K562 (cell line): ENCODE results near the gene RNF223. TPM values are rescaled to one million over a fixed set of nuclear protein-coding genes. Genes with fewer than 3 reads are reported as not detected.

Source experiments
- E2F1 ChIP-seq: sonication (generic); formaldehyde crosslinking; IDR thresholded peaks from 2 replicates; pipeline ENCODE4 v1.8.1; 2023; ENCODE audit warnings: mild to moderate bottlenecking, missing genetic modification reagents, moderate library complexity
- HINFP ChIP-seq: fragments of 450-650 bp; conservative IDR thresholded peaks from 2 replicates; pipeline ENCODE4 v1.6.1; 2016; ENCODE audit warnings: missing genetic modification characterization, low read depth, mild to moderate bottlenecking, control low read depth, missing compliant biosample characterization
- HNRNPLL ChIP-seq: fragments of 200-400 bp; formaldehyde crosslinking; IDR thresholded peaks from 2 replicates; pipeline ENCODE4 v1.6.1; 2017; ENCODE audit warnings: low read length, low read depth, mild to moderate bottlenecking; ENCODE audit not compliant: poor library complexity, severe bottlenecking
- MAX ChIP-seq: sonication (generic); formaldehyde crosslinking; IDR thresholded peaks from 2 replicates; pipeline ENCODE4 v1.9.0; 2022; ENCODE audit warnings: mild to moderate bottlenecking, missing genetic modification reagents
- MTA1 ChIP-seq: fragments of 450-650 bp; IDR thresholded peaks from 2 replicates; pipeline ENCODE4 v1.6.1; 2017; ENCODE audit warnings: borderline replicate concordance
- PCBP2 ChIP-seq: fragments of 200-400 bp; formaldehyde crosslinking; IDR thresholded peaks from 2 replicates; pipeline ENCODE4 v1.6.1; 2018; ENCODE audit warnings: low read length, low read depth, mild to moderate bottlenecking, moderate library complexity; ENCODE audit not compliant: poor library complexity, severe bottlenecking
- RBFOX2 ChIP-seq: fragments of 200-400 bp; formaldehyde crosslinking; IDR thresholded peaks from 2 replicates; pipeline ENCODE4 v1.6.1; 2017; ENCODE audit warnings: low read depth, mild to moderate bottlenecking, low read length, moderate library complexity
- STAG1 ChIP-seq: sonication (generic); formaldehyde crosslinking; IDR thresholded peaks from 2 replicates; pipeline ENCODE4 v1.5.0; 2020; ENCODE audit warnings: missing genetic modification reagents, borderline replicate concordance
- TEAD1 ChIP-seq, 2 experiments: fragments of 450-650 bp in 1 of 2; sonication (generic) in 1 of 2; formaldehyde crosslinking; IDR thresholded peaks; 2 replicates each; pipeline versions ENCODE4 v1.4.0 to v1.8.0; 2020 to 2022; ENCODE audit warnings: mild to moderate bottlenecking in 2 of 2, missing genetic modification reagents in 1 of 2
- THAP12 ChIP-seq: fragments of 250-450 bp; sonication (Bioruptor Pico); IDR thresholded peaks from 2 replicates; pipeline ENCODE4 v1.9.0; 2021; ENCODE audit warnings: mild to moderate bottlenecking, inconsistent platforms
- U2AF2 ChIP-seq: fragments of 200-400 bp; formaldehyde crosslinking; optimal IDR thresholded peaks from 2 replicates; pipeline ENCODE3; 2017; ENCODE audit warnings: low read depth, mild to moderate bottlenecking, low read length
- ZBTB33 ChIP-seq: sonication (generic); formaldehyde crosslinking; IDR thresholded peaks from 2 replicates; pipeline ENCODE4 v1.8.1; 2023; ENCODE audit warnings: mild to moderate bottlenecking, missing genetic modification reagents
- ZNF134 ChIP-seq: fragments of 250-450 bp; sonication (Bioruptor Pico); conservative IDR thresholded peaks from 2 replicates; pipeline ENCODE4 v1.4.0; 2020
- ZNF197 ChIP-seq: fragments of 200-800 bp; sonication (Bioruptor generic); IDR thresholded peaks from 2 replicates; pipeline ENCODE4 v1.6.1; 2016; ENCODE audit warnings: low read depth, missing genetic modification characterization, missing compliant biosample characterization
- ZNF511 ChIP-seq: sonication (generic); formaldehyde crosslinking; IDR thresholded peaks from 2 replicates; pipeline ENCODE4 v1.8.0; 2022; ENCODE audit warnings: mild to moderate bottlenecking, missing genetic modification reagents
- ZNF586 ChIP-seq: fragments of 450-650 bp; formaldehyde crosslinking; conservative IDR thresholded peaks from 2 replicates; pipeline ENCODE4 v1.4.0; 2020; ENCODE audit warnings: mild to moderate bottlenecking, moderate library complexity
- polyA plus RNA-seq, 8 experiments: library from polyadenylated mRNA; depleted of rRNA in 4 of 8; stranded (reverse) in 5 of 8; unstranded in 3 of 8; fragments of >200 nt; fragmentation: Nextera tagmentation in 2 of 8; fragmentation: Illumina TruSeq in 1 of 8; extraction: Ambion mirVana in 2 of 8; extraction: Trizol in 1 of 8; gene quantifications; 2 replicates each; pipeline versions ENCODE4 v1.2.1 to v1.2.3, GENCODE V29; 2011 to 2014; ENCODE audit warnings: inconsistent platforms in 1 of 8, missing spikeins in 1 of 8
- total RNA-seq, 7 experiments: library from RNA; depleted of rRNA in 6 of 7; stranded (reverse); fragments of >200 nt in 6 of 7; fragmentation: Illumina TruSeq in 2 of 7; extraction: Trizol in 2 of 7; gene quantifications; 2 replicates each; pipeline versions ENCODE4 v1.2.1 to v1.2.3, GENCODE V29; 2011 to 2021; ENCODE audit warnings: low replicate concordance in 1 of 7

The RNF223 gene
- total and polyA plus RNA-seq, 9 of the 15 experiments (the other 6 are each of a cell fraction or from before 2014, with no cell fraction given): 0.04 to 0.32 TPM; not detected in 7

GRCh38 chr1:1110561-1110971 is 36.5 kb upstream of the RNF223 start (continued):
- TF ChIP-seq HINFP (tag) (no peak), THAP12 (CRISPR knock-in tag) (no peak), HNRNPLL (no peak), ZNF586 (no peak), TEAD1 (CRISPR knock-in tag; IDR thresholded peaks at IDR 0.05) (no peak), STAG1 (no peak), PCBP2 (no peak), E2F1 (CRISPR knock-in tag) (no peak), ZBTB33 (peak; percentile 72), U2AF2 (no peak), MAX (CRISPR knock-in tag) (no peak), RBFOX2 (peak; percentile 53; the same call in 1 of the 2 replicates), MTA1 (no peak), ZNF134 (CRISPR knock-in tag) (no peak), ZNF511 (CRISPR knock-in tag) (no peak), ZNF197 (CRISPR knock-in tag) (no peak)
